Skin of body (tissue), 3 donors: ENCODE data around the gene JAG2. TPM values are rescaled to one million over a fixed set of nuclear protein-coding genes. Genes with fewer than 3 reads are reported as not detected.

Experiments used
- DNase-seq: peaks from one replicate; lab custom pipeline; 2025; lab: John Stamatoyannopoulos, UW
- small RNA-seq: library from RNA; depleted of rRNA; stranded (forward); fragments of <200 nt; gene quantifications from one replicate; pipeline ENCODE3, GENCODE V24; 2014; ENCODE audit warnings: low replicate concordance
- total RNA-seq: library from RNA; depleted of rRNA; stranded (reverse); fragments of >200 nt; gene quantifications from one replicate; pipeline ENCODE4 v1.2.3, GENCODE V29; 2014

Gene JAG2
- total RNA-seq, 1 donor from 2014 or later: 27.0 TPM

- no peak for DNase-seq
Observed at GRCh38 chr14:105092171-105093037, 76.2 kb downstream of the JAG2 start.

- no peak for DNase-seq
Observed at GRCh38 chr14:105091517-105092170, 76.9 kb downstream of the JAG2 start.

GRCh38 chr14:105091054-105091516, 77.5 kb downstream of the JAG2 start:
- DNase-seq: no peak

Small RNAs within 50 kb of the gene (small RNA-seq; reads per million reads assigned to genes)
- gene AL512356.2: not detected
- not detected for gene MIR6765

Other genes with a start within 250 kb of the JAG2 start
- 5.6 TPM for gene PLD4, start 243.9 kb downstream of the JAG2 start, total RNA-seq
- gene AHNAK2, start 190.4 kb downstream of the JAG2 start, total RNA-seq: 52.0 TPM
- gene CLBA1, start 183.0 kb downstream of the JAG2 start, total RNA-seq: 3.5 TPM
- 23.6 TPM for gene CDCA4, start 147.7 kb downstream of the JAG2 start, total RNA-seq
- 1.6 TPM for gene GPR132, start 103.3 kb downstream of the JAG2 start, total RNA-seq
- gene NUDT14, start 12.5 kb upstream of the JAG2 start, total RNA-seq: 11.4 TPM
- 29.0 TPM for gene BTBD6, start 79.8 kb upstream of the JAG2 start, total RNA-seq
- 33.0 TPM for gene BRF1, start 132.2 kb upstream of the JAG2 start, total RNA-seq
- gene PACS2, start 146.0 kb upstream of the JAG2 start, total RNA-seq: 44.9 TPM
- gene TEX22, start 229.8 kb upstream of the JAG2 start, total RNA-seq: 0.20 TPM